Lower lobe of right lung (tissue), 2 donors: ENCODE data around the gene BID. TPM values are rescaled to one million over a fixed set of nuclear protein-coding genes. Genes with fewer than 3 reads are reported as not detected.

Source experiments
- ATAC-seq, 2 donors: fragments of 200-7000 bp; cut with Tn5 transposase; one replicate each; pipeline ENCODE4 v1.9.1; 2020 to 2022; ENCODE audit warnings: mild to moderate bottlenecking in 2 of 2, moderate library complexity in 2 of 2
- DNase-seq: peaks from one replicate; pipeline ENCODE4 v3.0.0-alpha.2; 2020
- H3K27ac ChIP-seq: fragments of 200-600 bp; one replicate; pipeline ENCODE4 v1.8.0; 2022
- H3K27me3 ChIP-seq: fragments of 200-600 bp; one replicate; pipeline ENCODE4 v1.8.0; 2022; ENCODE audit warnings: low read depth
- H3K36me3 ChIP-seq: fragments of 200-600 bp; one replicate; pipeline ENCODE4 v1.8.0; 2022; ENCODE audit warnings: mild to moderate bottlenecking
- H3K4me1 ChIP-seq: fragments of 200-600 bp; one replicate; pipeline ENCODE4 v1.8.0; 2022
- H3K4me3 ChIP-seq: fragments of 200-600 bp; one replicate; pipeline ENCODE4 v1.8.0; 2022; ENCODE audit warnings: mild to moderate bottlenecking
- H3K9me3 ChIP-seq: fragments of 200-600 bp; one replicate; pipeline ENCODE4 v1.8.0; 2022
- intact Hi-C: fragments of 100-400 bp; cut with DNase I; formaldehyde crosslinking; loops from one replicate; pipeline ENCODE4 v1.11.0; 2022
- total RNA-seq: library from RNA; stranded (reverse); fragmentation: NEBNext Ultra II Directional; extraction: Animal tissue kit (Norgen Biotek cat#: 25700); gene quantifications from one replicate; pipeline ENCODE4 v1.2.1, GENCODE V29; 2021
- TF ChIP-seq, protein P1 (sequence below): fragments of 200-600 bp; IDR thresholded peaks from one replicate; pipeline ENCODE4 v1.8.0; 2022; ENCODE audit warnings: antibody characterized with exemption, mild to moderate bottlenecking
- donor health status: DM: no; HTN: yes; CAD: no; lungs with severe emphysema.

BID gene
- total RNA-seq, 1 donor from 2014 or later, result 34.3 TPM

- H3K4me3 ChIP-seq, result no peak overlapping the region
- intact Hi-C loops, result no loop called here
- H3K4me1 ChIP-seq, result peaks cover 12% of the 10 kb centered on the region
- TF ChIP-seq, protein P1, sequence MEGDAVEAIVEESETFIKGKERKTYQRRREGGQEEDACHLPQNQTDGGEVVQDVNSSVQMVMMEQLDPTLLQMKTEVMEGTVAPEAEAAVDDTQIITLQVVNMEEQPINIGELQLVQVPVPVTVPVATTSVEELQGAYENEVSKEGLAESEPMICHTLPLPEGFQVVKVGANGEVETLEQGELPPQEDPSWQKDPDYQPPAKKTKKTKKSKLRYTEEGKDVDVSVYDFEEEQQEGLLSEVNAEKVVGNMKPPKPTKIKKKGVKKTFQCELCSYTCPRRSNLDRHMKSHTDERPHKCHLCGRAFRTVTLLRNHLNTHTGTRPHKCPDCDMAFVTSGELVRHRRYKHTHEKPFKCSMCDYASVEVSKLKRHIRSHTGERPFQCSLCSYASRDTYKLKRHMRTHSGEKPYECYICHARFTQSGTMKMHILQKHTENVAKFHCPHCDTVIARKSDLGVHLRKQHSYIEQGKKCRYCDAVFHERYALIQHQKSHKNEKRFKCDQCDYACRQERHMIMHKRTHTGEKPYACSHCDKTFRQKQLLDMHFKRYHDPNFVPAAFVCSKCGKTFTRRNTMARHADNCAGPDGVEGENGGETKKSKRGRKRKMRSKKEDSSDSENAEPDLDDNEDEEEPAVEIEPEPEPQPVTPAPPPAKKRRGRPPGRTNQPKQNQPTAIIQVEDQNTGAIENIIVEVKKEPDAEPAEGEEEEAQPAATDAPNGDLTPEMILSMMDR, result no peak
- H3K27me3 ChIP-seq, result no peaks in the 10 kb centered on the region
- ATAC-seq (peak; percentile 22 to 59), DNase-seq (no peak)
- peaks cover 46% of the 10 kb centered on the region for H3K36me3 ChIP-seq
- no peak overlapping the region for H3K27ac ChIP-seq
- H3K9me3 ChIP-seq, result no peaks in the 10 kb centered on the region
Measured at GRCh38 chr22:17808693-17809403, 34.6 kb upstream of the BID start.

DNA sequence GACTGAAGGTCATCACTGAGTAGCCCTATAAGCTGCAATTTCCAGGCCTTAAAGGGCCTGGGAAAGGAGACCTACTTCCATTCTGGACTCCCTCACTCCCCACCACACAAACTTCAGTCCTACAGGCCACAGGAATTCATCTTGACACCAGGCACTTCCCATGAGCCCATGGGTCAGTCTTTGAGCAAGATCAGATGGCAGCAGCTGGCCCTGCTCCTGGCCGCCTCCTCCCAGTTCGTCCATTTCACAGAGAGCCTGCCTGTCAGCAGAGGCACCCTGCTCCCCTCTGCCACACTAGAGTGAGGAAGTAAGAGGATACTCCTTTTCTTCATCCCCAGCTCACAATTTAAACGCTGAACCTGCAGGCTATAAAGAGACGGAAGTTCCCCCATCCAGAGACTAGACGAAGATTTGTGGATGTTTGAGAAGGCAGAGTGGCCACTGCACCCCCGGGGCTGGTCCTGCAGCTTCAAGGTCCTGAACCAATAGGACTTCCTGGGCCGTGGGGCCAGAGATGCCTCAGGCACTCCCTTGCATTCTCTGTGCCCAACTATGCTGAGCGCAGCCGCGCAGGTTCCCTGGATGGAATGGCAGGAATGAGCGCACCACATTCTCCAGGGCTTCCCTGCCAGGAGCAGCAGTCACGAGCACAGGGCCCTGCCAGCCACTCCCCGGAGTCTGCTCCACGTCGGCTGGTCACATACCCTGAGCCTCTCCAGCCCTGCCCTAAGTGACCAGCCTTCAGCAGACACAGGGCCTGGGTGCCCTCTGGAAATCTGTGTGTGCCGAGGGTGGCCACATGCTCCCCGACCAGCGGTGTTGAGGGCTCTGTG lies 33.5 kb upstream of the BID start:
- intact Hi-C loops, result no loop called here
- Histone ChIP-seq H3K4me3 (no peak overlapping the region), H3K27me3 (no peaks in the 10 kb centered on the region), H3K27ac (peak overlapping the region; percentile 49), H3K4me1 (peaks cover 12% of the 10 kb centered on the region), H3K36me3 (peaks cover 46% of the 10 kb centered on the region), H3K9me3 (no peaks in the 10 kb centered on the region)
- DNase-seq (peak; percentile 71), ATAC-seq (peak; percentile 79 to 91)
- TF ChIP-seq, protein P1, result no peak

DNA sequence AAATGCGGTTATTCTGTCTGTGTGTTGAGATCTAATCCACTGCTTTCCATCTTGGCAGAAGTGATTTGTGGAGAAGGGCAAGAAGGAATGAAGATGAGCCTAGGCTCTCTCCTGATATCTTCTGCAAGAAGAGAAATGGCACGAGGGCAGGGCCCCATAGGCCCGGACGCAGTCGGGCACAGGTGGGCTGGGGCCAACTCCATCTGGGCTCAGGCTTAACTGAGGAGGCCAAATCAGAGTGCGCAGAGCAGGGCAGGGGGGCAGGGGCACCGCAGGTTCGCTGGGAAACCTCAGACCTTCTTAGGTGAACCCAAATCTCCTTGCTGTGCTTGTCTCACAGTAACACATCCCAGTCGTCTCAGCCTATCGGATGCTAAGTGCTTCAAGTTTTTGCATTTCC lies 32.8 kb upstream of the BID start:
- ATAC-seq (no peak), DNase-seq (no peak)
- intact Hi-C loops, result no loop called here
- Histone ChIP-seq H3K4me1 (peaks cover 12% of the 10 kb centered on the region), H3K27ac (peak overlapping the region; percentile 49), H3K36me3 (peaks cover 46% of the 10 kb centered on the region), H3K9me3 (no peaks in the 10 kb centered on the region), H3K4me3 (no peak overlapping the region), H3K27me3 (no peaks in the 10 kb centered on the region)
- TF ChIP-seq, protein P1, result no peak

DNA sequence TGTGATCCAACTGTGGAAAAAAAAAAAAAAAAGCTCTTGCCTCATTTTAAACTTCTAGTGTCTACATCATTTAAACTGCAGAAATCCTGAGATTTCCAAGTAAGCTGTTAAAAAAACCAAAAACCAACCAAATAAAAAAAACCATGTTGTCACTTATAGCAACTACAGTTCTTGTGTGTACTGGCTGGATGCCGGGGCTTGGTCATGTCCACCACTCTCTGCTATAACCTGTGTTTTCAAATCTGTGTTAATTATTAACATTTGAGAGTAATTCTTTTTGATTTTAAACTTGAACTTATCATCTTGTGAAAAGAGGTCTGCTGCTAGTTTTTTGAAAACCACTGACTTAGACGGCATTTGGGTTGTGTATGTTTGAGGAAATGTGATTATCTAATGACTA lies 32.2 kb upstream of the BID start:
- DNase-seq (no peak), ATAC-seq (no peak)
- TF ChIP-seq, protein P1, result no peak
- Histone ChIP-seq H3K36me3 (peaks cover 46% of the 10 kb centered on the region), H3K4me1 (peaks cover 12% of the 10 kb centered on the region), H3K27ac (no peak overlapping the region), H3K4me3 (no peak overlapping the region), H3K27me3 (no peaks in the 10 kb centered on the region), H3K9me3 (no peaks in the 10 kb centered on the region)
- intact Hi-C loops, result no loop called here

DNA sequence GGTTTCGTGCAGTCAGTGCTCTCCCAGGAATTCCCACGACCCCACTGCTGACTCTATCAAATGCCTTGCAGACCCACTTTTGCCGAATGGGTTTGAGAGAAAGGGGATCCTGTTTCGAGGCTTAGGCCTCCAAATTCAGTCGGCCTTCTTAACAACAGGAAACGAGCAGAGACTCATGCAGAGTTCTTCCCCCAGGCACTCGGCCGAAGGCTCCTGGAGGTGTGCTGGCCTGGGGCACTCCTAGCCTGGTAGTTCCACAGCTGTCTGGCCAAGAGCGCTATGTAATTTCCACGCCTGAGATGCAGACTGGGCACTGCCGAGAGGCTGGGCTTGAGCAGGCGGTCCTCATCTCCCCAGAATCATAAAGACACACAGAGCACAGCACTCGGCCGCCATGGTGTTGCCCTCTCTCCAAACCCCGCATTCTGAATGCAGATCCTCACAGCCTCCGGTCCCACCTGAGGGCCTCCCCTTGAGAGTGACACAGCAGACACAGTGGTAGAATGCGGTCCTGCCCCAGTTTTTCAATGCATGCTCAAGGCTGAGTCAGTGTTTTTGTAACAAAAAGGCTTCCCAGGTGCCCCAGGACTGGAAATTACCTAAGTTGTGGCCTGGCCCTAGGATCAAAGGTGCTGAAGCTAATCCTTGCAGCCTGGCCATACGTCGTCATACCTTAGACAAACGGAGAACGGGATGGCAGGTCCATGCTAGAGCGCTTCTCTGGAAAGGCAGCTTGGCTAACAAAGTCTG lies 30.2 kb upstream of the BID start:
- intact Hi-C loops, result no loop called here
- H3K9me3 ChIP-seq, result no peaks in the 10 kb centered on the region
- no peak for ATAC-seq
- TF ChIP-seq, protein P1, result no peak
- DNase-seq, result no peak
- H3K27me3 ChIP-seq, result no peaks in the 10 kb centered on the region
- no peak overlapping the region for H3K4me3 ChIP-seq
- peaks cover 38% of the 10 kb centered on the region for H3K36me3 ChIP-seq
- H3K27ac ChIP-seq, result no peak overlapping the region
- H3K4me1 ChIP-seq, result peaks cover 12% of the 10 kb centered on the region
